ENCODE measurements around the gene AGXT. TPM values are rescaled to one million over a fixed set of nuclear protein-coding genes. Genes with fewer than 3 reads are reported as not detected.
A peak's percentile ranks its signal among the peaks of the same experiment; 100 is the strongest.

Gene AGXT
- total RNA-seq, 2 donors from 2014 or later, result not detected

- ATAC-seq (no peak), DNase-seq (peak in 2 of 3 donors; percentile 2 to 5)
- H3K4me3 Mint-ChIP-seq, result no peak overlapping the region
- no peaks in the 10 kb centered on the region for H3K9me3 ChIP-seq (ENCODE audit: control insufficient read depth, low read length, poor library complexity, severe bottlenecking)
- H3K27ac Mint-ChIP-seq, result no peak overlapping the region
- no peaks in the 10 kb centered on the region for H3K36me3 Mint-ChIP-seq (ENCODE audit: low read depth)
- peaks cover 2% of the 10 kb centered on the region for H3K4me1 Mint-ChIP-seq
- H3K27me3 Mint-ChIP-seq, result peaks cover 22% of the 10 kb centered on the region
These were observed 60.9 kb downstream of the AGXT start for GRCh38 chr2:240929364-240930095.

Other genes starting within 250 kb of the AGXT start
- gene GPR35, start 243.3 kb upstream of the AGXT start, total RNA-seq, result 10 to 100 TPM in 1 of 2 donors, 1 to 10 TPM in 1; 5.4 to 14.4 TPM
- not detected for gene AQP12B, start 185.9 kb upstream of the AGXT start, total RNA-seq
- gene AQP12A, start 177.0 kb upstream of the AGXT start, total RNA-seq, result not detected
- gene KIF1A, start 48.6 kb upstream of the AGXT start, total RNA-seq, result under 1 TPM in 1 of 2 donors, not detected in 1; 0.18 TPM
- not detected for gene MAB21L4, start 27.3 kb downstream of the AGXT start, total RNA-seq
- not detected for gene CROCC2, start 37.5 kb downstream of the AGXT start, total RNA-seq
- gene SNED1, start 129.8 kb downstream of the AGXT start, total RNA-seq, result 10 to 100 TPM; 42.0 to 72.1 TPM
- gene MTERF4, start 233.5 kb downstream of the AGXT start, total RNA-seq, result 10 to 100 TPM; 66.7 to 82.9 TPM